SU-DHL-6 (cell line): Measurements from ENCODE around the gene ARMC3.

Experiments
- H2AFZ ChIP-seq: fragments of 200-600 bp; sonication (generic); 2 replicates; pipeline ENCODE4 v1.6.1; 2014; ENCODE audit warnings: low read depth, mild to moderate bottlenecking, moderate library complexity, mixed read lengths, antibody characterized with exemption, low read length; ENCODE audit not compliant: severe bottlenecking
- H3F3A ChIP-seq: fragments of 200-600 bp; shearing (Covaris generic); 2 replicates; pipeline ENCODE4 v1.6.0; 2016; ENCODE audit warnings: antibody characterized with exemption, mild to moderate bottlenecking; ENCODE audit not compliant: insufficient read depth
- H3K27ac ChIP-seq: fragments of 200-600 bp; sonication (generic); 2 replicates; pipeline ENCODE4 v1.5.1; 2016; ENCODE audit warnings: low read depth, mild to moderate bottlenecking, low read length, moderate library complexity, mixed read lengths
- H3K27me3 ChIP-seq: fragments of 200-600 bp; sonication (generic), shearing (Covaris generic); 2 replicates; pipeline ENCODE4 v1.6.0; 2014; ENCODE audit warnings: mild to moderate bottlenecking, low read length
- H3K36me3 ChIP-seq: fragments of 200-600 bp; sonication (generic); 2 replicates; pipeline ENCODE4 v1.6.1; 2014; ENCODE audit warnings: mild to moderate bottlenecking, low read length, mixed read lengths
- H3K4me2 ChIP-seq: fragments of 300-600, 200-600 bp; shearing (Covaris generic), sonication (generic); 2 replicates; pipeline ENCODE4 v1.6.0; 2014; ENCODE audit warnings: low read length, low read depth, mild to moderate bottlenecking; ENCODE audit not compliant: poor library complexity, severe bottlenecking
- H3K4me3 ChIP-seq: fragments of 200-600 bp; sonication (generic); 2 replicates; pipeline ENCODE4 v1.5.1; 2014; ENCODE audit warnings: antibody characterized with exemption, low read length, mild to moderate bottlenecking, mixed read lengths; ENCODE audit not compliant: insufficient read depth, poor library complexity, severe bottlenecking
- H3K79me2 ChIP-seq: fragments of 200-600 bp; sonication (generic); 2 replicates; pipeline ENCODE4 v1.6.1; 2014; ENCODE audit warnings: mild to moderate bottlenecking, low read length, moderate library complexity; ENCODE audit not compliant: insufficient read depth
- H3K9ac ChIP-seq: fragments of 200-600 bp; sonication (generic); 2 replicates; pipeline ENCODE4 v1.7.0; 2014; ENCODE audit warnings: mild to moderate bottlenecking, low read length
- H3K9me2 ChIP-seq: fragments of 200-600 bp; sonication (generic); replicated peaks from 2 replicates; pipeline ENCODE4 v1.6.1; 2014; ENCODE audit warnings: low read length; ENCODE audit not compliant: insufficient read depth
- H3K9me3 ChIP-seq: fragments of 200-600 bp; sonication (generic); 2 replicates; pipeline ENCODE4 v1.6.1; 2014; ENCODE audit warnings: low read length, mixed read lengths; ENCODE audit not compliant: insufficient read depth
- H4K20me1 ChIP-seq: fragments of 200-600 bp; sonication (generic); 2 replicates; pipeline ENCODE4 v1.6.1; 2014; ENCODE audit warnings: low read depth, mild to moderate bottlenecking, antibody characterized with exemption, low read length, moderate library complexity, mixed read lengths
- CTCF ChIP-seq: fragments of 200-600 bp; sonication (generic); IDR thresholded peaks from one replicate; pipeline ENCODE4 v1.5.1; 2017; ENCODE audit warnings: antibody characterized with exemption, mild to moderate bottlenecking, low read length, moderate library complexity; ENCODE audit not compliant: insufficient read depth, poor library complexity, severe bottlenecking
- EZH2phosphoT487 ChIP-seq: fragments of 200-600 bp; sonication (generic), shearing (Covaris generic); conservative IDR thresholded peaks from 2 replicates; pipeline ENCODE4 v1.6.1; 2018; ENCODE audit warnings: mild to moderate bottlenecking, antibody characterized with exemption, low read length, moderate library complexity, mixed read lengths

Gene ARMC3

DNA sequence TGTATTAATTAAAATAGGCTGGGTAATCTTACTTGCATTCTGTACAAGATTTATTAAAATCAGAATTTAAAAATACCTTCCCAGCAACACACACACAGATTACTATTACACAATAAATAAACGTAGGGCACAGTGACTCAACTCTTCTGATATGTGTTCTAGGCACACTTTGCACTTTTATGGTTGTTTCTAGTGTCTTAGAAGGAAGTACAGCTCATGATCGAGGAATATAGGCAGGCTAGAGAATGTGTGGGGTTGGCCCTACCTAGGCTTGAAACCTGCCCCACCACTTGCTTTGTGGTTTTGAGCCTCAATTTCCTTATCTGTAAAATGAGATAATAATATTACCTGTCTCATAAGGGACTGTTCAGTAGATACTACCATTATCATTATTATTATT is 30.5 kb downstream of the ARMC3 start:
- Histone ChIP-seq H3K27ac (no peak overlapping the region), H3K4me3 (no peak overlapping the region), H2AFZ (no peak overlapping the region), H3K79me2 (no peaks in the 10 kb centered on the region), H3F3A (no peaks in the 10 kb centered on the region), H3K36me3 (no peaks in the 10 kb centered on the region), H3K9me3 (no peaks in the 10 kb centered on the region), H4K20me1 (no peaks in the 10 kb centered on the region), H3K9me2 (no peaks in the 10 kb centered on the region), H3K4me2 (no peak overlapping the region), H3K27me3 (no peaks in the 10 kb centered on the region), H3K9ac (no peak overlapping the region)
- TF ChIP-seq EZH2phosphoT487 (no peak), CTCF (no peak)

DNA sequence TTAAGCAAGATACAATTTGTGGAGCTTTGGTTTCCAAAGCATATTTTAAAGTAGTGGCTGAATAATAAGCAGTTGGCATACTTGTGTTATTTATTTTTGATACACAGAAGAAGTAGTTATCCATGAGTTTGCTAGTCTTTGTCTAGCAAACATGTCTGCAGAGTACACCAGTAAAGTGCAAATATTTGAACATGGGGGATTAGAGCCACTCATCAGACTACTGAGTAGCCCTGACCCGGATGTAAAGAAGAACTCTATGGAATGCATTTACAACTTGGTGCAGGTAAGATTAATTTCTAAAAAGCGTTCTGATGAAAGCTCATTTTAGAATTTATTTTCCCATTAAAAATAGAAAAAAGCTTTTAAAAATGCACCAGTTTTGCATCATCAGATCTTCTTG is 31.4 kb downstream of the ARMC3 start:
- Histone ChIP-seq H3K79me2 (no peaks in the 10 kb centered on the region), H3K9me2 (no peaks in the 10 kb centered on the region), H3K4me2 (no peak overlapping the region), H3K4me3 (no peak overlapping the region), H2AFZ (no peak overlapping the region), H3K36me3 (no peaks in the 10 kb centered on the region), H4K20me1 (no peaks in the 10 kb centered on the region), H3K9ac (no peak overlapping the region), H3K27ac (no peak overlapping the region), H3F3A (no peaks in the 10 kb centered on the region), H3K9me3 (no peaks in the 10 kb centered on the region), H3K27me3 (no peaks in the 10 kb centered on the region)
- no peak for TF ChIP-seq EZH2phosphoT487
- no peak for TF ChIP-seq CTCF

GRCh38 chr10:22959950-22960349 is 32.1 kb downstream of the ARMC3 start:
- no peak overlapping the region for H2AFZ ChIP-seq
- no peak for TF ChIP-seq EZH2phosphoT487
- no peak for TF ChIP-seq CTCF
- no peaks in the 10 kb centered on the region for H3F3A ChIP-seq
- H3K79me2 ChIP-seq: no peaks in the 10 kb centered on the region
- H3K27me3 ChIP-seq: no peaks in the 10 kb centered on the region
- H3K9me3 ChIP-seq: no peaks in the 10 kb centered on the region
- H3K36me3 ChIP-seq: no peaks in the 10 kb centered on the region
- H4K20me1 ChIP-seq: no peaks in the 10 kb centered on the region
- no peak overlapping the region for H3K4me3 ChIP-seq
- no peak overlapping the region for H3K4me2 ChIP-seq
- H3K27ac ChIP-seq: no peak overlapping the region
- no peak overlapping the region for H3K9ac ChIP-seq
- H3K9me2 ChIP-seq: no peaks in the 10 kb centered on the region

DNA sequence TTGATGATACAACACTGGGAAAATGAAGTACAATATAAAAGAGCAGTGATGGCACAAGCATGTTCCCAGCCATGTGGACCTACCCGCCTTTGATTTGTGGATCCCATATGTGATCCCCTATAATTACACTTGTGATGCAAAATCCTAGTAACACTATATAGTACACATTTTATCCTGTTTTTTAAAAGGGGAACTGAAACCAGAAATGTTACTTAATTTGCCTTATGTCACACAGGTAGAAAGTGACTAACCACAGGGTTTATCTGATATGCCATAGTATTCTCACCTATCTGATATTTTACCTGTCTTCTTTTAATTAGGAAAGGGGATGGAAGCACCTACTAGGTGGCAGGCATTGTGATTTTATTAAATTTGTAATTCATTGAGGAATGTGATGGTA is 35.0 kb downstream of the ARMC3 start:
- Histone ChIP-seq H2AFZ (no peak overlapping the region), H3K9ac (no peak overlapping the region), H3K27me3 (no peaks in the 10 kb centered on the region), H3K9me2 (no peaks in the 10 kb centered on the region), H4K20me1 (no peaks in the 10 kb centered on the region), H3K36me3 (no peaks in the 10 kb centered on the region), H3K4me2 (no peak overlapping the region), H3K27ac (no peak overlapping the region), H3K79me2 (no peaks in the 10 kb centered on the region), H3K4me3 (no peak overlapping the region), H3F3A (no peaks in the 10 kb centered on the region), H3K9me3 (no peaks in the 10 kb centered on the region)
- TF ChIP-seq EZH2phosphoT487 (no peak), CTCF (no peak)
